ENCODE data around the gene ZNF777.

The ZNF777 gene

DNA sequence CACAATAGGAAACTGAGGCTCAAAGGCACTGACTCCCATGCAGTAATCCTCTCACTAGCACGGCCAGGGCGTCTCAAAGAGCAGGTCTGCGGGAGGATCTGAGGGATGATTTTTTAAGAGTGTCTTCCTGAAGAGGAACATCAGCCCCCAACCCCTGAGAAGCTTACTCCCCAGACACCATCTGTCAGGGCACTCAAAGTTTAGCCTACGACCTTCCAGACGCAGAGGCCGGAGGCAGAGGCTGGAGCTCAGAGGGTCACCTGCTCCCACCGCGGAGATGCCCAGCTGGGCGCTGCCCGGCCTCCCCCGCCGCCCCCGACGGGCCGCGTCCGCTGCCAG lies 1.7 kb downstream of the ZNF777 start:
- Histone ChIP-seq H3K4me3 (peak overlapping the region; percentile 92), H3K27ac (no peak overlapping the region)
- no peak for DNase-seq (ENCODE audit: low spot score)
- TF ChIP-seq, protein P1, sequence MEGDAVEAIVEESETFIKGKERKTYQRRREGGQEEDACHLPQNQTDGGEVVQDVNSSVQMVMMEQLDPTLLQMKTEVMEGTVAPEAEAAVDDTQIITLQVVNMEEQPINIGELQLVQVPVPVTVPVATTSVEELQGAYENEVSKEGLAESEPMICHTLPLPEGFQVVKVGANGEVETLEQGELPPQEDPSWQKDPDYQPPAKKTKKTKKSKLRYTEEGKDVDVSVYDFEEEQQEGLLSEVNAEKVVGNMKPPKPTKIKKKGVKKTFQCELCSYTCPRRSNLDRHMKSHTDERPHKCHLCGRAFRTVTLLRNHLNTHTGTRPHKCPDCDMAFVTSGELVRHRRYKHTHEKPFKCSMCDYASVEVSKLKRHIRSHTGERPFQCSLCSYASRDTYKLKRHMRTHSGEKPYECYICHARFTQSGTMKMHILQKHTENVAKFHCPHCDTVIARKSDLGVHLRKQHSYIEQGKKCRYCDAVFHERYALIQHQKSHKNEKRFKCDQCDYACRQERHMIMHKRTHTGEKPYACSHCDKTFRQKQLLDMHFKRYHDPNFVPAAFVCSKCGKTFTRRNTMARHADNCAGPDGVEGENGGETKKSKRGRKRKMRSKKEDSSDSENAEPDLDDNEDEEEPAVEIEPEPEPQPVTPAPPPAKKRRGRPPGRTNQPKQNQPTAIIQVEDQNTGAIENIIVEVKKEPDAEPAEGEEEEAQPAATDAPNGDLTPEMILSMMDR (IDR thresholded peaks at IDR 0.05) = no peak

DNA sequence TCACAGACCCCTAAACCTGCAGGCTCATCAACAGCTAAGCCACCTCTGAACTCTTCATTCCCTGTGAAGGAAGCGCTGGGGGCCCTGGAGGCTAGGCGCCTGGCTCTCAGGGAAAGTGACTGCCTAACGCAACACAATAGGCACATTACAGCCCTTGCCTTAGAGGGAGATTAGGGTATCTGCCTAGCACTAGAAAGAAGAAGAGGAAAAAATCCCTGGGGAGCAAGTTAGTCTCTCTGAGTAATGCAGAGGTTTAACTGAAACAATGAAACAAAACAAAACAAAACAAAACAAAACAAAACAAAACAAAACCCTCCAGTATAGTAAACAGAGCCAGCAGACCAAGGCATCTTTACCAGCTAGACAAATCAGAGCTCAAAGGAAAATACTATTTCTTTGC lies 2.6 kb downstream of the ZNF777 start:
- Histone ChIP-seq H3K4me3 (no peak overlapping the region), H3K27ac (no peak overlapping the region)
- TF ChIP-seq, protein P1 (IDR thresholded peaks at IDR 0.05) = no peak
- no peak for DNase-seq (ENCODE audit: low spot score)

DNA sequence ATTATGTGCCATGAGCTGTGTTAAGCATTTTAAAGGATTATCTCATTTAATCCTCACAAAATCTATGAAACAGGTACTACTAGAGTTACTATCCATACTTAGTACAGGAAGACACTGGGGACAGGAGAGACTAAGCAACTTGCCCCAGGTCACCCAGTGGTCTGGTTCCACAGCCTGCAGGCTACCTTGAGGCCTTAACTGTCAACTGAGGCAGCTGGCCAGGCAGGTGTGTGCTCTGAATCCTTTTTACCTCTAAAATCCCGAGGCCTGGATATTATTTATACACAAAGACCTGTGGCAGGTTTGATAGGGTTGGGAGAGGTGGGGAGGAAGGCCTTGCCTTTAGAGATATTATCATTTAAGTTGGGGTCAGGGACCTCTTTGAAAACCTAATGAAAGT lies 3.1 kb downstream of the ZNF777 start:
- no peak for DNase-seq (ENCODE audit: low spot score)

DNA sequence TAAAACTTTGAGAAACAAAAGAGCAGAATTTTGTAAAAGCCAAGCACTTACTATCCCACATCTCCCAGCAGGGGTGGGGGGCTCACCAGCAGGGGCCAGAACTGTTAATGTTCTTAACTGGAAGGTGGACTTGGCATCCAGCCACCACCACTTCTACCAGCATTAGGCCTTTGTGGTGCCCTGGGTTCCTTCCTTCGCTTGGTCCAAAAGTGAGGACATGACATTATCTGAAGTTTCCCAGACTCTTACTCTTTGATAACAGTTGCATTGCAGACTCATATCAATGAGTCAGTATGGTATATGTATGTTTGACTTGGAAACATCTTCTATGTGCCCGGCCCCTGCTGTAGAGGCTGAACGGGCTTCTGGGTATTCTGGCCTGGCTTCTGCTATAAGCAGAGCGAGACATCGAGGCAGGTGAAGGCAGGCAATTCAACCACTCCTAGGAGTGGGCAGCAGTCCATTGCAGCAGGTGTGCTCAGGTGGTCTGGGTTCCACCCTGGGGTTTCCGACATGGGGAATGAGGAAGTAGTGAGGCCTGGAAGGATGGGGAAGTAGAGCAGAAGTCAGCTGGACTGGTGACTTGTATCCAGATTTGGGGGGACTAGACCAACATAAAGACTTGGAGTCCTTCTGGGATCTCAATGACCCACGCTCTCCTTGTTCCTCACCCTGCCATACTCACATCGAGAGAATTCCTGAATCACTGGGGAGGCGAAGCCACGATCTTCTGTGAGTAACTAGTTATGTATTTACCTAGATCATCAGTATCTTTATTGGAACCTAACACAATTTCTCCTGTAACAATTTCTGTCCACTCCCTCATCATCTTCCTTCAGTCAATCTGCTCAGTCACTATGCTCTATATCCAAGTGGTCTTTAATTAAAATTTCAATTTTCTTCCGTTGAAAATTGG lies 4.1 kb downstream of the ZNF777 start:
- Histone ChIP-seq H3K4me3 (no peak overlapping the region), H3K27ac (no peak overlapping the region)
- TF ChIP-seq, protein P1 (IDR thresholded peaks at IDR 0.05) = no peak
- DNase-seq (ENCODE audit: low spot score) = no peak

More for the DNA sequence above, 3.1 kb downstream of the ZNF777 start:
- Histone ChIP-seq H3K27ac (no peak overlapping the region), H3K4me3 (no peak overlapping the region)
- TF ChIP-seq, protein P1 (IDR thresholded peaks at IDR 0.05) = no peak

DNA sequence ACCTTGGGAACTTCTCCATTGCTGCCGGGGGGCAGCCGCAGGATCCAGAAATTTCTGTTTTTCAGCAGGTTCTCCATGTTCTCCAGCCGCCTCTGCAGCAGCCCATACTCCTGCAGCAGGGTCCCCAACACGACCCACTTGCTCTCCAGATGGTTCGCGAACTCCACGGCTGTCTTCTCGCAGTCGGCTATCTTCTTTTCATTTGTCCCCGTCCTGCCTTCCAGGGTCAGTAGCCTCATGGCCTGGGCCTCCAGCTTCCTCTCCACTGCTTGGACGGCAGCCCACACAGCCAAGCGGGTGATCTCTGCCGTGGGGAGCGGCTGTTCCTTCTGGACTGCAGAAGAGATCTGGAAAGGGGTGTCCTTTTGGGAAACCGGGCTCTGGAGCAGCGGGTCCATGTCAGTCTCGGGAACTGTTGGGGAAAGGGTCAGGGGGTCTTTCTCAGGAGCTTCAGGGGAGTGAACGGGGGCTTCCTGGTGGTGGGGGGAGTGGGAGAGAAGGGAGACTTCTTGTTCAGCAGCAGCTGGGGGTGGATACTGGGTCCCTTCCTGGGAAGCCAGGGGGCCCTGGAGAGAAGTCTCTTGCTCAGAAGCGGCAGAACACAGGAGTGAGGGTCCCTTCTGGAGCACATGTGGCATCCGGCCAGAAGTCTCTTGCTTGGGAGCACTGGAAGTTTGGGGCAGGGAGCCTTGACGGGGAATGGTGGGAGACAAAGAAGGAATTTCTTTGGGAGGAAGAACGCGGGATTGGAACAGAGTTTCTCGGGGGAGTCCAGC lies 5.5 kb downstream of the ZNF777 start:
- DNase-seq (ENCODE audit: low spot score) = no peak
- H3K4me3 ChIP-seq = no peak overlapping the region
- TF ChIP-seq, protein P1 (IDR thresholded peaks at IDR 0.05) = no peak
- H3K27ac ChIP-seq = no peak overlapping the region

DNA sequence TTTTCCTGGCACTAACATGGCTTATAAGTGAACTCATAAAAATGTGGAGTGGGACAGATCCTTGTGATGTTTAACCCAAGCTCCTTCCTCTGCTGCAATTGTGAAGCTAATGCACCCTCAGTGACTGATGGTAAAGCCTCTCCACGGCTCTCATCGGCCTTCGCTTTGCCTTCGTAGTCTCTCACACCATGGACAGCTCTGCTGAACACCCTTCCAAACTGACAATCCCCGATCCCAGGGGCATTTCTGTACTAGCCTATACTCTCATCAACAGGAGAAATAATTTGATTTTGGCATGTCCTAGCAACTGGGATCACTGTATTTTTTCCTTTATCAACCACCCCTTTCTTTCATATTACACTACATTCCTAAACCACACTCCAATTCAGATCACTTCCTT lies 6.1 kb downstream of the ZNF777 start:
- no peak for DNase-seq (ENCODE audit: low spot score)
- no peak overlapping the region for H3K4me3 ChIP-seq
- TF ChIP-seq, protein P1 (IDR thresholded peaks at IDR 0.05) = no peak

More for the DNA sequence above, 6.1 kb downstream of the ZNF777 start:
- no peak overlapping the region for H3K27ac ChIP-seq

All from coronary artery (tissue), 2 donors.